Chondrocyte (in vitro differentiated cells): ENCODE data around the gene ATP9A. TPM values are rescaled to one million over a fixed set of nuclear protein-coding genes. Genes with fewer than 3 reads are reported as not detected.

Experiments
- DNase-seq: peaks from one replicate; pipeline ENCODE4 v3.0.0; 2021; ENCODE audit warnings: mixed read lengths, low spot score
- H3K27ac Mint-ChIP-seq: one replicate; pipeline ENCODE4 v1.8.0; 2021; ENCODE audit warnings: mild to moderate bottlenecking, moderate library complexity, mixed read lengths; ENCODE audit not compliant: unreplicated experiment
- H3K27me3 Mint-ChIP-seq: 2 replicates; pipeline ENCODE4 v1.8.0; 2021; ENCODE audit warnings: low read depth, mixed read lengths
- H3K36me3 Mint-ChIP-seq: 2 replicates; pipeline ENCODE4 v1.8.0; 2021; ENCODE audit warnings: low read depth, mixed read lengths
- H3K4me1 Mint-ChIP-seq: 2 replicates; pipeline ENCODE4 v1.8.0; 2021; ENCODE audit warnings: low read depth, mild to moderate bottlenecking, mixed read lengths
- H3K4me3 Mint-ChIP-seq: one replicate; pipeline ENCODE4 v1.8.0; 2021; ENCODE audit warnings: mild to moderate bottlenecking, moderate library complexity, mixed read lengths; ENCODE audit not compliant: unreplicated experiment
- H3K9me3 Mint-ChIP-seq: 2 replicates; pipeline ENCODE4 v1.8.0; 2021; ENCODE audit warnings: low read depth, mixed read lengths
- total RNA-seq: library from RNA; stranded (reverse); gene quantifications from 3 replicates; pipeline ENCODE4 v1.2.1, GENCODE V29; 2021
- TF ChIP-seq, protein P1 (sequence below): fragments of 200-600 bp; sonication (generic); IDR thresholded peaks from 2 replicates; pipeline ENCODE4 v1.5.0; 2021; ENCODE audit warnings: antibody characterized with exemption, mild to moderate bottlenecking, moderate library complexity

ATP9A gene
- total RNA-seq, 1 donor from 2014 or later, result 43.1 TPM

DNA sequence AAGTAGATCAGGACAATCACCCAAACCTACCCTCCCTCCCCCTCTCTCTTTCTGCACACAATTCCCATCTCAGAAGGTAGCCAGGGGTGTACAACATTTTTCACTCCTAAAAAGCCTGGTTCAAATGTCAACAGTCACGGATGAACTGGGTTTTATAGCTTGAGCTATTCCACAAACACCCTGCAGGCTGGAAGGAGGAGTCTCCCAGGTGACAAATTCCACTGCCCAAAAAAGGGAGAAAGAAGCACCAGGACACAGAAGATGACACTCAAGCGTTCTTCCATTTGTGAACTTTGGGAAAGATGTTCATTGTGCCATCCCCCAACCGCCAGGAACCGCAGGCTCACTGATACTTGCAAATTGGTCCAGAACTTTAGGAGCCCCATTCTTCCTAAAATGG lies 114.1 kb downstream of the ATP9A start:
- TF ChIP-seq, protein P1, sequence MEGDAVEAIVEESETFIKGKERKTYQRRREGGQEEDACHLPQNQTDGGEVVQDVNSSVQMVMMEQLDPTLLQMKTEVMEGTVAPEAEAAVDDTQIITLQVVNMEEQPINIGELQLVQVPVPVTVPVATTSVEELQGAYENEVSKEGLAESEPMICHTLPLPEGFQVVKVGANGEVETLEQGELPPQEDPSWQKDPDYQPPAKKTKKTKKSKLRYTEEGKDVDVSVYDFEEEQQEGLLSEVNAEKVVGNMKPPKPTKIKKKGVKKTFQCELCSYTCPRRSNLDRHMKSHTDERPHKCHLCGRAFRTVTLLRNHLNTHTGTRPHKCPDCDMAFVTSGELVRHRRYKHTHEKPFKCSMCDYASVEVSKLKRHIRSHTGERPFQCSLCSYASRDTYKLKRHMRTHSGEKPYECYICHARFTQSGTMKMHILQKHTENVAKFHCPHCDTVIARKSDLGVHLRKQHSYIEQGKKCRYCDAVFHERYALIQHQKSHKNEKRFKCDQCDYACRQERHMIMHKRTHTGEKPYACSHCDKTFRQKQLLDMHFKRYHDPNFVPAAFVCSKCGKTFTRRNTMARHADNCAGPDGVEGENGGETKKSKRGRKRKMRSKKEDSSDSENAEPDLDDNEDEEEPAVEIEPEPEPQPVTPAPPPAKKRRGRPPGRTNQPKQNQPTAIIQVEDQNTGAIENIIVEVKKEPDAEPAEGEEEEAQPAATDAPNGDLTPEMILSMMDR, result no peak
- Mint-ChIP-seq H3K36me3 (peaks cover 5% of the 10 kb centered on the region), H3K4me3 (no peak overlapping the region), H3K27me3 (no peaks in the 10 kb centered on the region), H3K27ac (no peak overlapping the region), H3K9me3 (no peaks in the 10 kb centered on the region), H3K4me1 (peaks cover 14% of the 10 kb centered on the region)
- no peak for DNase-seq

DNA sequence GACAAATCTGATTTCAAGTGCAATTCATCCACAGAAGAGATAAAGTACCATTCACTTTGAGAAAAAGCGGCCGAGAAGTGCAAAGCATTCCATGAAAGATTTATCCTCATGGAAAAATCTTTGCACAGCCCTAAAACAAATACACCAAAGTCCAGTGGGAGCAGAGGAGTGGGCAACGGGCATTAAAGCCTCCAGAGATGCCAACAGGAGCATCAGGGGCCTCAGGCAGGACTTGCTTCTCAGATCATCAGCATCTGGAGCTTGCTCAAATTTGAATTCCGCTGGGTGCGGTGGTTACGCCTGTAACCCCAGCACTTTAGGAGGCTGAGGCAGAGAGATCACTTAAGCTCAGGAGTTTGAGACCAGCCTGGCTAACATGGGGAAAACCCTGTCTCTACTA lies 115.0 kb downstream of the ATP9A start:
- no peak for DNase-seq
- no peaks in the 10 kb centered on the region for H3K27me3 Mint-ChIP-seq
- no peak overlapping the region for H3K27ac Mint-ChIP-seq
- no peak overlapping the region for H3K4me3 Mint-ChIP-seq
- no peaks in the 10 kb centered on the region for H3K9me3 Mint-ChIP-seq
- TF ChIP-seq, protein P1, result no peak
- peaks cover 3% of the 10 kb centered on the region for H3K36me3 Mint-ChIP-seq
- H3K4me1 Mint-ChIP-seq, result peaks cover 14% of the 10 kb centered on the region

DNA sequence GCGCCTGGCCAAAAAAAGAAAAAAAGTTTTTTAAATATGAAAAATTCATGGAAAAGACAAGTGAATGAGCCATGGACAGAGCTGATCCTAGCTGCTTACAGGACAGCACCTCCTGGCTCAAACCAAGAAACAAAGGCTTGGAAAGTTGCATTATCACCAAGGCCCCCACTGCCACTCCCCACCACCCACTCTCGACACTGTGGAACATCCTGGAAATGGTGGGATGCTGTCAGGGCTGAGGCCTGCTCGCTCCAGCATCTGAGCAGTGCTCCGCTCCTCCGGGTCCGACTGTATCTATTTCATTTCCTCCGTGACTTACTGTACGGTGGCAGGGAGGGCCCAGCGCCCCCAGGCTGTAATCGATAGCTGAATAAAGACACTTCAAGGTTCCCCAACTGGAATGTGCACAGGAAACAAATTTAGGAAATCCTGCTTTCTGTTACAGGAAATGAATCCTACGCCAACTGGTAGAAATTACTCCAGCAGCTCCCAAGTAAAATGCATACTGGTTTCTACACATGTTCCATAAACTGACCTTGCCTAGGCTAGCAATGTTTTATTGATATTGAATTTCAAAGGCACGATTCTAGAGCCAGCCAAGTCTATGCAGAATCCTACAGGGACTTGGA lies 116.2 kb downstream of the ATP9A start:
- Mint-ChIP-seq H3K4me3 (no peak overlapping the region), H3K27me3 (no peaks in the 10 kb centered on the region), H3K36me3 (peaks cover 5% of the 10 kb centered on the region), H3K9me3 (no peaks in the 10 kb centered on the region), H3K4me1 (peaks cover 18% of the 10 kb centered on the region), H3K27ac (no peak overlapping the region)
- TF ChIP-seq, protein P1, result no peak
- DNase-seq, result no peak

DNA sequence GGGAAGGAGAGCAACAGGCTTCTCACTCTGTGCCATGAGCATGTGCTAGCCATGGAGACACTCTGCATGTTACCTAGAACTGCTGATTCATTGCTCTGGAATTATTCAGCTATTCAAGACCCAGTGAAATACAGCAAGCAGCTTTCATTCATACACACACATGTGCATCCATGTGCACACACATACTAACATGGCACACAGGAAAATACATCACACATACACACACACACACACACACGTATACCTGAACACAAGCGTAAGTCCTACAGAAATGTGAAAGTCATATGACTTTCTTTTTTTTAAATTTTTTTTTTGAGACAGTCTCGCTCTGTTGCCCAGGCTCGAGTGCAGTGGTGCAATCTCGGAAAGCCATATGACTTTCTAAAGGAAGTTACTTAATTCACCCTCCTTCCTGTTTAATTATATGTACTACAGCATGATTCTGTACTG lies 117.5 kb downstream of the ATP9A start:
- H3K27ac Mint-ChIP-seq, result peak overlapping the region; percentile 30
- H3K4me1 Mint-ChIP-seq, result peaks cover 18% of the 10 kb centered on the region
- peaks cover 3% of the 10 kb centered on the region for H3K36me3 Mint-ChIP-seq
- no peaks in the 10 kb centered on the region for H3K9me3 Mint-ChIP-seq
- no peak overlapping the region for H3K4me3 Mint-ChIP-seq
- TF ChIP-seq, protein P1, result no peak
- no peak for DNase-seq
- H3K27me3 Mint-ChIP-seq, result no peaks in the 10 kb centered on the region

DNA sequence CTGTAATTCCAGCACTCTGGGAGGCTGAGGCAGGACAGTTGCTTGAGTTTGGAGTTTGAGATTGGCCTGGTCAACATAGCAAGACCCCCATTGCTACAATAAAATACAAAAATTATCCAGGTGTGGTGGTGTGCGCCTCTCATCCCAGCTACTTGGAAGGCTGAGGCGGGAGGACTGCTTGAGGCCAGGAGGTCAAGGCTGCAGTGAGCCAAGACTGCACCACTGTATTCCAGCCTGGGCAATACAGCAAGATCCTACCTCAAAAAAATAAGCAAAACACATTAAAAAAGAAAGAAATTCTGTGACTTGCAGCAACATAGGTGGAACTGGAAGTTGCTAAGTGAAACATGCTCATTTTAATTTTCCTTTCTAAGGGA lies 119.6 kb downstream of the ATP9A start:
- H3K4me3 Mint-ChIP-seq, result no peak overlapping the region
- H3K27ac Mint-ChIP-seq, result no peak overlapping the region
- no peaks in the 10 kb centered on the region for H3K9me3 Mint-ChIP-seq
- DNase-seq, result no peak
- TF ChIP-seq, protein P1, result no peak
- H3K36me3 Mint-ChIP-seq, result peaks cover 3% of the 10 kb centered on the region
- no peaks in the 10 kb centered on the region for H3K27me3 Mint-ChIP-seq
- peaks cover 18% of the 10 kb centered on the region for H3K4me1 Mint-ChIP-seq
